Measurements from ENCODE around the gene EIF2S1.
"Not testable (repeated sequence)": the region's sequence is repeated elsewhere in the genome, so short reads cannot be mapped to it uniquely, and the experiment has no call there.

EIF2S1 gene

GRCh38 chr14:67359775-67360469, at the start of gene EIF2S1, which contains the start of gene ATP6V1D:
TSS of gene EIF2S1 (plus strand) at chr14:67360328. CDS start at chr14:67364768, 4,440 bp downstream.
TSS of gene ATP6V1D (minus strand) at chr14:67359804. CDS start at chr14:67359698, 106 bp downstream.
- DNase-seq: peak; percentile 100

DNA sequence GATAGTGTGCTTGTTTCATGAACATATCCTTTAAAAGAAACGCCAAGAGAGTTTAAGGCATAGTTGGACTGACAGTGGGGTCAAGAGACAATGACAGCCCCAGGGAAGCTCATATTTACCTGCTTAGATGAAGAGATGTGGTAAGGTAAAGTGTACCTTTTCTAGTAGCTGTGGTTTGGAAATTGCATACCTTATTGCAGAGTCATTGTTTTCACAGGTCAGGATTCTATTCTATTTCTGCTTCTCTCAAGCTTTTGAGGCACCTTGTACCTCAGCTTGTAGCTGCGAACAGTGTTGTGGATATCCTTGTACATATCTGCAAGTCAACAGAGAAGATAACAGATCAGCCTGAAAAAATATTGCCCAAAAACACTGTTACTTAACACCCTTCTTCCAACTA, 48.3 kb upstream of the EIF2S1 start:
- no peak for DNase-seq

DNA sequence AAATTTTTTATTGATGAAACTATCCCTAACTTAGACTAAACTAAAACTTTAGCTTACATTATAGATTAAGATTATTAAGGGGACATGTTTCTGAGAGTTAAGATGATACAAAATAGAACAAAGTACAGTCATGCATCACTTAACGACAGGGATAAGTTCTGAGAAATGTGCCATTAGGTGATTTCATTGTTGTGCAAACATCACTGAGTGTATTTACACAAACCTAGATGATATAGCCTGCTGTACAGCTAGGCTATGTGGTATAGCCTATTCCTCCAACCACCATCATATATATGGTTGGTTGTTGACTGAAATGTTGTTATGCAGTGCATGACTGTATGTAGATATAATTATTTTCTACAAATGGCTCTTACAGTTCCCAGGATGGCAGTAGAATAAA, 47.0 kb upstream of the EIF2S1 start:
- no peak for DNase-seq

GRCh38 chr14:67317822-67318221, 42.3 kb upstream of the EIF2S1 start:
- no peak for DNase-seq

- no peak for DNase-seq
Measured at GRCh38 chr14:67319142-67319541, 41.0 kb upstream of the EIF2S1 start.

DNA sequence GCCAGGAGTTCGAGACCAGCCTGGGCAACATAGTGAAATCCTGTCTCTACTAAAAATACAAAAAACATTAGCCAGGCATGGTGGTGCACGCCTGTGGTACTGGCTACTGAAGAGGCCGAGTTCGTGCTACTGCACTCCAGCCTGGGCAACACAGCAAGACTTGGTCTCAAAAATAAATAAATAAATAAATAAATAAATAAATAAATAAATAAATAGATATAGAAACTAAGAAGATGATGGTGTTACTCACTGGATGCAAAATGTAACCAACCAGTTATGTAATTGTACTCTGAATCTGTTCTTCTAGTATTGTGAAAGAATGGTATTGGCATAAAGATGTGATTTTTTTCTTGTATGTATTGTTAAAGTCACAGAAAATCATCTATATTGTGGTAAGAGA, 30.5 kb upstream of the EIF2S1 start:
- not testable (repeated sequence) for DNase-seq

DNA sequence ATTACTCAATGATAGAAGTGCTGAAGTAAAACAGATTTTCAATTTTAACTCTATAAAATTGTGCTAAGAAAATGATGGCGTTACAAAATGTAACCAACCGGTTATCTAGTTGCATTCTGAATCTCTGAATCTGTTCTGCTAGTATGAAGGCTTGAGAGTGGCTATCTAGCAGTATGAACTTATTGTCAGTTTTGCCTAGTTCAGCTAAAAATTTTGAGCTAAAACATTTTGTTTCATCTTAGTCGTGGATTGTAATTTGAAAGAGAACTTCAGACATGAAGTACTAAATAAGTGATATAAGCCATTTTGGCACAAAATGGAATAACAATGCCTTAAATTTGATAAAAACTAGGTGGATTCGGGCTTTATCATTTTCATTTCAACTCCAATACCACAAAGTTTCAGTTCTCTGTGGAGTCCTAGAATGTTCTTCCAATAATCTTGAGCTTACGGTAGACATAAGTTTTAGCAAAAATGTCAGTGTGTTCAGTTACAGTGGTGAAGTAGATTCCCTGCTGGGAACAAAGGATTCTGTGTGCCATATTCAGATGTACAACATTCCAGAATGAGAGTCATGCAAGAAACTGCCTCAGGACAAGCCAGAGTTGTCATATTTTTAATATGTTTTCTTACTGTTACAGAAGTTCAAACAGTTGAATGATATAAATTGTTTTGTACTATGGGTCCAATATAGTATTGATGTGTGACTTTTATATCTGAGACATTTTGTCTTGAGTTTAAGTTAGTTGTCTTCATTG, 28.6 kb upstream of the EIF2S1 start:
- DNase-seq: no peak

DNA sequence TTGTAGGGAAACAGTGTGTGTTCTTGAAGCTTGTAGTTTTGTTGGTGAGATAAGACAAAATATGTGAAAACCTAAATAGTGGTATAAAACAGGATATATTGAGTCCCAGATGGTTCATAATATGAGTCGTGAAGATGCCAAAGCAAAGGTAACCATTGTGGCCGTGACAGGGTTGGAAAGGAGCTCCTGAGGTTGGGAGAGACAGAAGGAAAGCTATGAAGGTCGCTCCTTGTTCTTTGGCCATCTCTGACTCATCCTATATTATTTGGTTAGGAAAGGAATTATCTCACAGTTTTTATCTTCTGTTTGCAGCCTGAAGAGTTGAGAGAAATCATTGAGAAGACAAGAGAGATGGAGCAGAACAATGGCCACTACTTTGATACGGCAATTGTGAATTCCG, 27.7 kb upstream of the EIF2S1 start:
- no peak for DNase-seq

DNA sequence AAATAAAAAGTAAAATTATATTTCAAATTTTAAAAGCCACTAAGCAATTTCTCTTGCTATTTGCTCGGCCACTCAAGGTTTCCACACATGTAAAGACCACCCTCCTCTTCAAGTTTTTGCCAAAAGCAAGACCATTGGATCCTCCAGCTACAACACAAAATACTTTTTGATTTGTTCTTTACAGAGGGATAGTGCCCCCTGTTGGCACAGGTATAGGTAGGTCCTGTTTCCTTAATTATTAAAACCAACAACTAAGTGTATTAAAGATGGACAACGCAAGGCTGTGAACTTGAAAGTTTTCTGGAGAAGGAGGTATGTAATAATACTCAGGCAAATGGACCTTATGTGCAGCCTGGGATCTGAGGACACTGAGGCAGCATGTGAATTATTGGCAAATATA, 24.3 kb upstream of the EIF2S1 start:
- DNase-seq: peak; percentile 15

DNA sequence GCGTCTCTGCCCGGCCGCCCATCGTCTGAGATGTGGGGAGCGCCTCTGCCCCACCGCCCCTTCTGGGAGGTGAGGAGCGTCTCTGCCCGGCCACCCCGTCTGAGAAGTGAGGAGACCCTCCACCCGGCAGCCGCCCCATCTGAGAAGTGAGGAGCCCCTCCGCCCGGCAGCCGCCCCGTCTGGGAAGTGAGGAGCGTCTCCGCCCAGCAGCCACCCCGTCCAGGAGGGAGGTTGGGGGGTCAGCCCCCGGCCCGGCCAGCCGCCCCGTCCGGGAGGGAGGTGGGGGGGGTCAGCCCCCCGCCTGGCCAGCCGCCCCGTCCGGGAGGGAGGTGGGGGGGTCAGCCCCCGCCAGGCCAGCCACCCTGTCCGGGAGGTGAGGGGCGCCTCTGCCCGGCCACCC, 18.9 kb upstream of the EIF2S1 start:
- not testable (repeated sequence) for DNase-seq

DNA sequence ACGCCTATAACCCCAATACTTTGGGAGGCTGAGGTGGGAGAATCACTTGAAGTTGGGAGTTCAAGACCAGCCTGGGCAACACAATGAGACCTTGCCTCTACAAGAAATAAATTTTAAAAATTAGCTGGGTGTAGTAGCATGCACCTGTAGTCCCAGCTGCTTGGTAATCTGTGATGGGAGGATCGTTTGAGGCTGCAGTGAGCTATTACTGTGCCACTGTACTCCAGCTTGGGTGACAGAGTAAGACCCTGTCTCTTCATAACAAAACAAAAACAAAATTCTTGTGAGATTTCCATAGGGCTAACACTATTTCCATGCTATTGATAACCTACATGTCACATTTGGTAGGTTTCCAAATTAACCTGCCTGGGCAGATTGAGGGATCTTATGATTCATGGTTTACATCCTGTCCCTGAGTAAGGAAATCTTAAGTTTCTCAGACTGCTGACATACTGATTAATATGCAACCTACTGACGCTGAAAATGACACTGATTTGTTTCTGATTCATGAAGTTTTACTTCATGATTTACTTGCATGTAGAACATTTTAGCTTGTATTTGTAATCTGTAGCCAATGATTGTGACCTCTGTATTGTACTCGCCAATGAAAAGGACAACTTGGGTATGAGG, 16.4 kb upstream of the EIF2S1 start:
- DNase-seq: no peak

GRCh38 chr14:67345583-67345982, 14.5 kb upstream of the EIF2S1 start:
- no peak for DNase-seq

DNA sequence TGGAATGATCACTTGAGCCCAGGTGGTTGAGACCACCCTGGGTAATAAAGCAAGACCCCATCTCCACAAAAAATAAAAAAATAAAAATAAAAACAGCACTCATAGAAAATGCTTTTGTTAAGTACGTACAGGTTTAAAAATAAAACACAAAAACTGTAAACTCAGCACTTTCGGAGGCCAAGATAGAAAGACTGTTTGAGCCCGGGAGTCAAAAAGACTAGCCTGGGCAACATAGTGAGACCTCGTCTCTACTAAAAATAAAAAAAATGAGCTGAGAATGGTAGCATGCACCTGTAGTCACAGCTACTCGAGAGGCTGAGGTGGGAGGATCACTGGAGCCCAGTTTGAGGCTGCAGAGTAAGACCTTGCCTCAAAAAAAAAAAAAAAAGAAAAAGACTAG, 8.1 kb upstream of the EIF2S1 start:
- DNase-seq: no peak

- DNase-seq: no peak
Measured at GRCh38 chr14:67357186-67357968, 2.8 kb upstream of the EIF2S1 start.

DNA sequence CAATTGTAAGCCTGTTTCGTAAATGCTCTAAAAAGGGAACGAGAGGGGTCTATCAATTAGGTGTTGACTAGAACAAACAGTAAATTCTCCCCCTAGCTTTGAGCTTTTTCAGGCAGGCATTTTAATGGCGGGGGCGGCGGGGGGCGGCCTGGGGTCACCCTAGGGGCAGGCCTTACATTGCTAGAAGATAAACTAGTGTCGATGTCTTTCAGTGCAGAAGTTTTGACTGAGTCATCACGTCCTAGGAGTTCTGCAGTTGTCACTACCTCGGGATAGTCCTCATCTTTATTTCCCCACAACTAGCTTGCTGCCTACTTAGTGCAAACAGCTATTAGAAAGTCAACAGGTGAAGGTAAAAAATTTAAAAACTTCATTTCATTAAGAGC, 2.2 kb upstream of the EIF2S1 start:
- DNase-seq: no peak

GRCh38 chr14:67358924-67359774, 979 bp upstream of the EIF2S1 start:
- no peak for DNase-seq

GRCh38 chr14:67360470-67361206, 510 bp downstream of the EIF2S1 start:
- no peak for DNase-seq

- no peak for DNase-seq
Measured at GRCh38 chr14:67365476-67365875, 5.3 kb downstream of the EIF2S1 start.

GRCh38 chr14:67370830-67371229, 10.7 kb downstream of the EIF2S1 start:
- no peak for DNase-seq

- no peak for DNase-seq
Measured at GRCh38 chr14:67371247-67372148, 11.4 kb downstream of the EIF2S1 start.

All from CD4-positive, alpha-beta T cell treated with Interleukin-4 for 4 hours (primary cell).